ENCODE data around the gene GATC.

Gene GATC, protein sequence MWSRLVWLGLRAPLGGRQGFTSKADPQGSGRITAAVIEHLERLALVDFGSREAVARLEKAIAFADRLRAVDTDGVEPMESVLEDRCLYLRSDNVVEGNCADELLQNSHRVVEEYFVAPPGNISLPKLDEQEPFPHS

DNA sequence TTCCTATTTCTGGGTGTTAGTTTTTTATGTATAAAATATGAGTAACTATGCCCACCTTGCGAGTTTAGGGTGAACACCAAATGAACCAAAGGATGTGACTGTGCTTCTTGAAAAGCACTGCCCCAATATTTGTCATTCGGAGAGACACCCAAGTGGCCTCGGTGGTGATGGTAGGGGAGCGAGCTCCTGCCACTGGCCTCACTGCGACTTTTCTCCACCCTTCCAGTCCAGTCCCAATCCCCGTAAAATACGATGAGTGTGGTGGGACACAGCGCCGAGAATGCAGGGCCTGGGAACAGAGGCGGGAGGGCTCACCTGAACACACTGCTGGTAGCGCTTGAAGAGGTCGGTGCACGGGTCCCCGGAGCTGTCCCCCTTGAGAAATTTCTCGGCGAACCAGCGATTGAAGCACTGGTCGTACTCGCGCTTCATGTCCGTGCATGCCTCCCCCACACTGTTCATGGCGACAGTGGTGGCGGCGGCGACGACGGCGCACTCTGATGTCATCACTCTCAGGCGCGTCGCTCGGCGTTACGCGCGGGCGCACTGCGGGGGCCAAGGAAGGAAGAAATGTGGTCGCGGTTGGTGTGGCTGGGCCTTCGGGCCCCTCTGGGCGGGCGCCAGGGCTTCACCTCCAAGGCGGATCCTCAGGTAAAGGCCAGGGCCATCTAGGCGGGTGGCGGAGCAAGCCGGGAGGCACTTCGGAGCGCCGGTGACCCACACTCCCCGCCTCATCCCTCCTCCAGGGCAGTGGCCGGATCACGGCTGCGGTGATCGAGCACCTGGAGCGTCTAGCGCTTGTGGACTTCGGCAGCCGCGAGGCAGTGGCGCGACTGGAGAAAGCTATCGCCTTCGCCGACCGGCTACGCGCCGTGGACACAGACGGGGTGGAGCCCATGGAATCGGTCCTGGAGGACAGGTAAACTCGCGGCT is at the start of gene GATC, which contains the start of gene TRIAP1:
GATC (plus strand) TSS at position 534 of the 933 bp plus-strand sequence; CDS start at position 571, 37 bp downstream.
TRIAP1 (minus strand) TSS at position 474 of the 933 bp plus-strand sequence; CDS start at position 462, 12 bp downstream.
- peak; percentile 91 for DNase-seq

DNA sequence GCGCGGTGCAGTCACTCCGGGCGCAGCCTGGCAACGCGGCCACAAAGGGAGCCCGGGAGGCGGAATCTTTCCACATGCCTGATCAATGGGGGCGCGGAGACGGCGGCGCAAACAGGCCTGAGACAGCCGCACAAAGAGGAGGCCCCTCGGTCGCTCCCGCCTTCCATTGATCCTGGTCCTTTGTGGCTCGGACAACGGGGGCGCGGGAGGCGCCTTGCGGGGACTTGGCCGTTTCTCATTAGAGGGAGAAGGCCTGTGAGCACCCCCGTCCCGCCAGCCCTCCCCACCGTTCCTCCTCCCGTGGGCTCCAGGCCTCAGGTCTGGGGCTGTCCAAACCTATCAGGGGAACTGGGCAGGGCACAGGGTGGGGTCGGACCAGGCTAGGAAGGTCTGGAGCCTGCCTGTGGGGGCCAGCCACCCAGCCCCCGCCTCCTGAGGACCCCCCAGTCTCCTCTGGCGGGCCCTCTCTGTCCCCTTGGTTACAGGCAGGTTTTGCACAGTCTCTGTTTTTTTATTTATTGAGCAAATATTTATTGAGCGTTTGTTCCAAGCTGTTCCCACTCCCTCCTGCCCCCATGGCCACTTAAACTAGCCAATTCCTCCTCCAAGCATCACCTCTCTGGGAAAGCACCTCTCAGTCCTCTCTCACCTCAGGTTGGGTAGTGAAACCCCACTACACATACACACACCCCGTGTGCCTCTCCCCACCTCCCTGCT is 48.3 kb upstream of the GATC start:
- DNase-seq: no peak

DNA sequence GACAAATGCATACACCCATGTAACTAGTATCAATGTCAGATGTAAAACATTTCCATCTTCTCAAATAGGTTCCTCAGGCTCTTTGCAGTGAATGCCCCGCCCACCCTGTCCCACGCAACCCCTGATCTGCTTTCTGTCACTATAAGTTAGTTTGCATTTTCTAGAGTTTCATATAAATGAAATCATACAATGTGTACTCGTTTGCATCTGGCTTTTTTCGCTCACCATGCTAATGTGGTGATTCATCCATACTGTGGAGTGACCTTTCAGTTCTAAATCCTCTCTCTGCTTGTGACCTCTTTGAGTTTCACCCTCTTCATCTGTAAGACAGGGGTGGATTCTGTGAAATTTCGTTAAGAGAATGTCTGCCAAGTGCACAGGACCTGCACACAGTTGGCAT is 46.7 kb upstream of the GATC start:
- no peak for DNase-seq

DNA sequence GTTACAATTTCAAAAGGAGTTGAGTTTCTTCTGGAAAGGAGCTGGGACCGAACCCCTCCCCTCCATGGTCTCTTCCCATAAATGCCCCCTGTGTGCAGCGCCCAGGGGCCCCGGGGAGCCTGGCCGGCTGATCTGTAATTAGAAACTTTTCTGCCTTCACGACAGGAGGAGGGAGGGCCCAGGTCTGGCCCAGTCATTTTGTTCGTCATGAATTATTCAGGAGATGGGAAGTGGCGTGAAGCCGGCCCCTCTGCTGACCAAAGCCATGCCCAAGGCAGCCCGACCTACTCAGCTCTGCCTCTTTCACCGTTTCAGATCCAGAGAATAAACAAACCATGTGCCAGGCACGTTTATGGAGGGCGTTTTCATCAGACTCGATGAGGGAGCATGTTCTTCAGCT is 44.0 kb upstream of the GATC start:
- no peak for DNase-seq

DNA sequence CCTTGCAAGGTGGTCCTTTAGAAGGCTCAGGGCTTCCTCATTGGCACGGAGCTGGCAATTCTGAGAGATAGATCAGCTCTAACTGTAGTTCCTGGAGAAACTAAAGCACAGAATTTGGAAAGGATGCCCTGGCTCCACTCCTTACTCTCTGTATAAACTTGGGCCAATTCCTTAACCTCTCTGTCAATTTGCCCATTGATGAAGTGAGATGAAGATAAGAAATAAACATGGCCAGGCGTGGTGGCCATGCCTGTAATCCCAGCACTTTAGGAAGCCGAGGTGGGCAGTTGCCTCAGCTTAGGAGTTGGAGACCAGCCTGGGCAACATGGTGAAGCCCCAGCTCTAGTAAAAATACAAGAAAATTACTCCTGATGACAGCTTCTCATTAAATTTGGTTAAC is 42.4 kb upstream of the GATC start:
- DNase-seq: no peak

DNA sequence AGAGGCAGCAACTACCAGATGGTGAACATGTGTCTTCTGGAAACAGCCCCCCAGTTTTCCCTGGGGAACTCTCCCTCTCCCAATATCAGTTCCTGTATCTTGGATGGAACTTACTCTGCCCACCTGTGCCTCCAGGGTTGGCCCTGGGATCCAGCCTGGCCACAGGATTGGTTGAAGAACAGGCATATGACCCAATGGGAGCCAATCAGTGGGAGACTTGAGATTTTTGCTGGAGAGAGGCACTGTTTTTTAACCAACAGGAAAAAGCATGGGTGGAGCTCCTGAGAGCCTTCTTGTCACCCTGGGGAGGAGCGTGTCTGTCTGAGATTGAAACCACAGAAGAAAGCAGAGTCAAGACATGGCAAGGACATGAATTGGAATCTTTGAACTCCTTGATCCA is 42.0 kb upstream of the GATC start:
- DNase-seq: no peak

DNA sequence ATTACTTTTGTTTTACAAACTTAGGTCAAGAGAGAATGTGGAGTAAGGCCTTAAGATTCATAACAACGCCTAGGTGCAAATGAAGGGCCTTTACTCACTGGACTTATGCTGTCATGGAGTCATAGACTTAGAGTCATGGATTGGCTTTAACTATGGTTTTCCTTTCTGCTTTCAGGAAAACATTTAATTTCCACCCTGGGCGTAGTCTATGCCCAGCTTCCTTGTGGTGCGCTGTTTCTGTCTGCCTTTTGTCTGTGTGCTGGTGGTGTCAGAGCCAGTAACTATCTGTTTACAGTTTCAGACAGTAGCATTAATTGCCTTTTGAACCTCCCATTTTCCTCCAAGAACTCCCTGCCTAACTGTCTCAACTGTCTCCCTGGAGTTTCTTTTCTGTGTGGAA is 40.2 kb upstream of the GATC start:
- no peak for DNase-seq

DNA sequence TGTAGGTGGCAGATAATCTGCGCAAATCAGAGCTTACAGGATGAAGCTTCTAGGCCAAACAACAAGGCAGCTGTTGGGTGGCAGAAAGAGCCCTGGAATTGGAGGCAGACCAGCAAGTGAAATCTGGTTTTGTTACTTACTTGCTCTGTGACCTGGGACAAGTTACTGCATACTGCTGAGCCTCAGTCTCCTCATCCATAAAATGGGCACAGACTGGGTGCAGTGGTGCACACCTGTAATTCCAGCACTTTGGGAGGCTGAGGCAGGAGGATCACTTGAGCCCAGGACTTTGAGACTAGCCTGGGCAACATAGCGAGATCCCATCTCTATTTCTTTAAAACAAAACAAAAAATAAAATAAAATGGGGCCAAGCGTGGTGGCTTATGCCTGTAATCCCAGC is 39.7 kb upstream of the GATC start:
- no peak for DNase-seq

DNA sequence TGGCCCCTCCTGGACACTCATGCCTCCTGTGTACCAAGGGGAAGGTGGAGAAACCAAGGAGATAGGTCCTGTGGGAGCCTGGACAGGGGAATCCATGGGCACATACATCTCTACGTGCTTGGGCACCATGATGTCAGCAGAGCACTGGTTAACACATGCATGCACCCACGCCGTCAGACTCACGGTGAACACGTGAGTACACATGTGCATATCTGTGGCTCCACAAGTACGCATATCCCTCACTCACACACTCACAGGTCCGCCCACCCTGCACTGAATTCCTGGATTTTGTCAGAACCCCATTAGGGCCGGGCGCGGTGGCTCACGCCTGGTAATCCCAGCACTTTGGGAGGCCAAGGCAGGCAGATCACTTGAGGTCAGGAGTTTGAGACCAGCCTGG is 37.5 kb upstream of the GATC start:
- DNase-seq: no peak

DNA sequence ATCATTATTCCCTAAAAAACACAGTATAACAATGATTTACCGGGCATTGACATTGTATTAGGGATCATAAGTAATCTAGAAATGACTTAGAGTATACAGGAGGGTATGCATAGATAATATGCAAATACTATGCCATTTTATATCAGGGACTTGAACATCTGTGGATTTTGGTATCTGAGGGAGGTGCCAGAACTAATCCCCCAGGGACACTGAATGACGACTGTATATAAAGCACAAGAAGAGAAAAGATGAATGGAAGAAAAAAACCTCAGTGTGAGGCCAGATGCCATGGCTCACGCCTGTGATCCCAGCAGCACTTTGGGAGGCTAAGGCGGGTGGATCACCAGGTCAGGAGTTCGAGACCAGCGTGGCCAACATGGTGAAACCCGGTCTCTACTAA is 33.8 kb upstream of the GATC start:
- DNase-seq: no peak

DNA sequence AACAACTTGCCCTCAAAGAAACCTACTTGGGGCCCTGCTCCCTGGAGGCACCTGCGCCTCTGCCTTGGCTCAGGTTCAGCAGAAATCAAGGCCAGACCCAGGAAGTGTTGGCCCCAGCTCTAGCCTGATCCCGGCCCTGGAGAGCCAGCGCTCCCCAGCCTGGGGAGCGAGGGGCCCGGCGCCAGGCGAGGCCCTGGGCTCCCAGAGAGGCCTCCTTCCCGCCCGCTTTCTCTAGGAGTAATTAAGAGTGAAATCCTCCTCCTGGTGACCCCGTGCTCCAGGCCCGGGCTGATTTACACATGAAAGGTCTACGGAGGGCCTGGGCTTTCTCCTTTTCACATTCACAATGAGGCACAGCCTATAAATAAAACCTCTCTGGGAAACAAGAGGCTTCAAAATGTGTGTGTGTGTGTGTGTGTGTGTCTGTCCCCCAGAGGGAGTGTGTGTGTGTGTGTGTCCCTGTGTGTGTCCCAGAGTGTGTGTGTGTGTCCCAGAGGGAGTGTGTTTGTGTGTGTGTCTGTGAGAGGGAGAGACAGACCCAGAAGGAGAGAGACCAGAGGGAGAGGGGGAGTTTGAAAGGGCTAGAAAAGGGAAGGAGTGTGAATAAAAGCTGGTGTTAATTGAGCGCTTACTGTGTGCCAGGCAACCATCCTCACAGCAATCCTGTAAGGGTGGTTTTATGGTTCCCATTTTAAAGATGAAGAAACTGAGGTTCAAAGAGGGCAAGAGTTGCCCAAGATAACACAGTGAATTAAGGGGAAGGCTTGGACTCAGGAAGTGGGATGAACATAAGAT is 32.1 kb upstream of the GATC start:
- DNase-seq: no peak

DNA sequence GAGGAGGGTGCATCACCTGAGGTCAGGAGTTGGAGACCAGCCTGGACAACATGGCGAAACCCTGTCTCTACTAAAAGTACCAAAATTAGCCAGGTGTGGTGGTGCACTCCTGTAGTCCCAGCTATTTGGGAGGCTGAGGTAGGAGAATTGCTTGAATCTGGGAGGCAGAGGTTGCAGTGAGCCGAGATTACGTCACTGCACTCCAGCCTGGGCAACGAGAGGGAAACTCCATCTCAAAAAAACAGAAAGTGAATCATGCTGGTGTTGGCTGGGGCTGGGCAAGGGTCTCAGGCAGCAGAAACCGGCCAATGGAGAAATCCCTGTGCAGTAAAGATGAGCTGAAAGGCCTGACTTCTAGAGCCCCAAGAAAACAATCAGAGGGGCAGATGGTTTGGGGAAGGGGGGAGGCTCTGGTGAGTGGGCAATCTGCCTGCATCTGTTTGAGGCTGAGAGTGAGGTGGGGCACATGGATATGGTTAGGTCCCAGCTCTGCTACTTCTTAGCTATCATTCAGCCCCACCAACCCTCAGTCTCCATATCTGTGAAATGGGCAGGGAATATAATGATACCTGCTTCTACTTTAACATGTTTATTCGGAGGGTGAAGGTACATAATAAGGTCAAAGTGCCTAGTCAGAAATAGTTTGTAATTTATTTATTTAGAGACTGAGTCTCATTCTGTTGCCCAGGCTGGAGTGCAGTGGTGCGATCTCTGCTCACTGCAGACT is 29.6 kb upstream of the GATC start:
- DNase-seq: no peak

DNA sequence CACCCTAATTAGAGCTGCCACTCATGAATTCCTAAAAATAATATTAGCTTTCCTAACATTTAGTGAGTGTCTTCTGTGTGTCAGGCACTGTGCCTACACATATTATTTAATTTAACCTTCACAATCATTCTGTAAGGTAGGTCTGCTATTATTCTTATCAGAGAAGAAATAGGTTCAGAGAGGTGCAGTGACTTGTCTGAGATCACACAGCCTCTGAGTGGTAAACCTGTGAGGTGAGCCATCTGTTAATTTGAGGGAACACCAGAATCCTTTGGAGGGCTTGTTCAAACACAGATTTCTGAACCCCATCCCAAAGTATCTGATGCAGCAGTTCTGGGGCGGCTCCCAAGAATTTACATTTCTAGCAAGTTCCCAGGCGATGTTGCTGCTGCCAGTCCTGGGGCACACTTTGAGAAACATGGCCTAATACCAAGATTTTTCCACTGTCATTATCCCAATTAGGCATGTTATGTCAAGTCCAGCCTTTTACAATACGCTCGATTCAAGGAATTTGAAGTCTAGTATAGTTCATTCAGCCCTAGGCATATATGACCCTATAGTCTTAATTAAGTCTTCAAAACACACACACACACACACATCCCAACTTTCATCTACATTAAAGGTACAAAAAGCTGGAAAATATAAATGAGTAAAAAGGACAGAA is 28.2 kb upstream of the GATC start:
- no peak for DNase-seq

DNA sequence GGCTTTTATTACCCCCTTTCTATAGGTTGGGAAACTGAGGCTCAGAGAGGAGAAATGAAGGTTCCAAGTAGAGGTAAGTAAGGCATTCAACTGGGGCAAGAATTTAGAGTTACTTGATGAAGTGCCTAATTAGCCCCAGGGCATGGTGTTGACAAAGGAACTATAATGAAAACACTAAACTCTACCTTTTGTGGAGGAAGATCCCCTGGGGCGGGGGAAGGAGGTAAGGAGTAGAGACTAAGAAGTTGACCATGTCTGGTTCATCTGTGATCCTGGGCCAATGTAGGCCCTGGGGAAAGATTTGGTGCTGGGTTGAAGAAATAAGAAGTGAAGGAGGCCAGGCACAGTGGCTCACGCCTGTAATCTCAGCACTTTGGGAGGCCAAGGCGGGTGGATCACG is 24.5 kb upstream of the GATC start:
- no peak for DNase-seq

DNA sequence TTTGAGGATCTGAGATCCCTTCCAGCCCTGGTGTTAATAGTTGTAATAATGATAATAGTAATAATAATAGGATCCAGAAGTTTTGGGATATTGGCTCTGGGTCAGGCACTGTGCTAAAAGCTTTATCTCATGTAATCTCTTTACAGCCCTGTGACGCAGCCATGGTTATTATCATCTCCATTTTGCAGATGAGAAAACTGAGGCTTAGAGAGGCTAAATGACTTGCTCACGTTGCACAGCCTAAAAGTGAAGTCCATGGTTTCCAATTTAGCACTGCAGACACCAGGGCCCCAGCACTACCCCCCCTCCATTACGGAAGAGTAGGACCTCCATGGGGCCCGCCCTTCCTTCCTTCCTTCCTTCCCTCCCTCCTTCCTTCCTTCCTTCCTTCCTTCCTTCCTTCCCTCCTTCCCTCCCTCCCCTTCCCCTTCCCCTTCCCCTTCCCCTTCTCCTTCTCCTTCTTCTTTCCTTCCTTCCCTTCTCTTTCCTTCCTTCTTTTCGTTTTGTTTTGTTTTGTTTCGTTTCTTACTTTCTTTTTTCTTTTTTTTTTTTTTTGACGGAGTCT is 23.3 kb upstream of the GATC start:
- no peak for DNase-seq

DNA sequence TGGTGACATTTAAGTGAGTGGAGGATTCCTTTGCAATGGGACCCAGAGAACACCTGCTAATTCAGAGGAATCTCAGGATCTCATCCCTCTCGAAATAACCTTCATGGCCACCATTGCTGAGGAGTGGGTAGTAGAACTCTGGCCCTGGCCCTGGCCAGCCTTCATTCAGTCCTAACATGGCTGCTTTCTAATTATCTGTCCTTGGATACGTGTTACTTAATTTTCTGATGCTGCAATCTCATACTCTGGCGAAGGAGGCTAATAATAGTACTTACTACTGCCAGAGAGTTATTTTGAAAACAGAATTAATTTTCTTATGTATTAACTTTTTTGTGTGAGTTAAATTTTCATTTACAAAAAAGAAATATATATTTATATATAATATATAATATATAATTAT is 20.4 kb upstream of the GATC start:
- no peak for DNase-seq

DNA sequence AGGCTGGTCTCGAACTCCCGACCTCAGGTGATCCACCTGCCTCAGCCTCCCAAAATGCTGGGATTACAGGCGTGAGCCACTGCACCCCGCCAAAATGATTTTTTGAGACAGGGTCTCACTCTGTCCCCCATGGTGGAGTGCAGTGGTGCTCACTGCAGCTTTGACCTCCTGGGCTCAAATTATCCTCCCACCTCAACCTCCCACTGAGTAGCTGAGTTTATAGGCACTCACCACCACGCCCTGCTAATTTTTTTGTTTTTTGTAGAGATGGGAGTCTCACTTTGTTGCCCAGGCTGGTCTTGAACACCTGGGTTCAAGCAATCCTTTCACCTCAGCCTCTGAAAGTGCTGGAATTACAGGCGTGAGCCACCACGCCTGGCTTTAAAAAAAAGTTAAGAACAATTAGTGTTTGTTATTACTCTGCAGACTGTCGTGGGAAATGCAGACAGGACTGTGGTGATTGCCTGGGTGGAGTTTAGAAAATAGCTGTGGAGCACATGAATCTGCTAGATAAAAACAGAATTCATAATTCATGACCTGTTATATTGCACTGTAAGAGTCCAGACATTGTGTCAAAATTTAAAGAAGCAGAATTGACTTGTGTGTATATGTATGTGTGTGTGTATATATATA is 17.5 kb upstream of the GATC start:
- no peak for DNase-seq

DNA sequence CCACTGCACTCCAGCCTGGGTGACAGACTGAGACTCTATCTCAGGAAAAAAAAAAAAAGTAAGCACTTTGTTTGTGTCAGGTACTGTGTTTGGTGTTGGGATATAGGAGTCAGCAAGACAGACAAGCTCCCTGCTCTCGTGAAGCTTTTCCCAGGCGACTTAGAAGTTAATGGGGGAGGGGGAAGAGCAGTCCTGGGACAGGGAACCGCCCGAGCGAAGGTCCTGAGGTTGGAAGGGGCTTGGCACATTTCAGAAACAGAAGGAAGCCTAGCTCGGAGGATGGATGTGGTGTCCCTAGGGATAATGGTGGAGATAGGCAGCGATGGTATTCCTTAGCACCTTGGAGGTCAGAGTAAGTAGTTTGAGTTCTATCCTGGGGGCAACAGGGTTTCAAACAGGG is 16.9 kb upstream of the GATC start:
- DNase-seq: no peak

DNA sequence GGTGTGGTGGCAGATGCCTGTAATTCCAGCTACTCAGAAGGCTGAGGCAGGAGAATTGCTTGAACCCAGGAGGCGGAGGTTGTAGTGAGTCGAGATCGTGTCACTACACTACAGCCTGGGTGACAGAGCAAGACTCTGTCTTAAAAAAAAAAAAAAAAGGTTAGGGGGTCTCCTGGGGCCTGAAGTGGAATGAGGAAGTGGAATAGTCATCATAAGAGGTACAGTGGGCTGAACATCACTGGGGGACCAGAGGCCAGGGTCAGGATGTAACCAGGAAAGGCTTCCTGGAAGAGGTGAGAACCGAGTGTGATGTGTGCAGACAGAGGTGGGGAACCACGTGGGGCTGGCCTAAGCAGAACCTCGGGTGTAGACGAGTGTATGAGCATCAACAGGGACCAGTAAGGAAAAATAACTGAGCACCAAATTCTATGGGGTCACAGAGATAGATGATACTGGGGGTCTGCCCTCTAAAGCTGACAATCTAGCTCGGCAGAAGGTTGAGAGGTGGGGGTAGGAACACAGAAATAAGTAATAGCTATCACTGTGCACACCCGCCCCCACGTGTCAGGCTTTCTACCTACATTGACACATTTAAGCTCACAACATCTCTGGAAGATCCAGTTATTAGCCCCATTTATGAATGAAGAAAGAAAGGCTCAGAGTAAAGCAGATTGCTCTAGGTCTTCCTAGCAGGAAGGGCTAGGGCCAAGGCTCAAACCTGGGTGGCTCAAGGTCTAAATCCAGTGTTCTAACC is 13.3 kb upstream of the GATC start:
- DNase-seq: no peak
